Measurements from ENCODE around the gene CRB2. TPM values are rescaled to one million over a fixed set of nuclear protein-coding genes. Genes with fewer than 3 reads are reported as not detected.

The CRB2 gene
- total RNA-seq, 2 experiments from 2014 or later = not detected

GRCh38 chr9:123365881-123366528 lies 10.0 kb downstream of the CRB2 start:
- Mint-ChIP-seq H3K4me3 (no peak overlapping the region), H3K4me1 (ENCODE audit: low read depth) (no peaks in the 10 kb centered on the region), H3K27ac (no peak overlapping the region), H3K36me3 (ENCODE audit: low read depth) (no peaks in the 10 kb centered on the region), H3K9me3 (no peaks in the 10 kb centered on the region), H3K27me3 (peaks cover 28% of the 10 kb centered on the region)
- H3K4me3 ChIP-seq (ENCODE audit: low read length) = no peak overlapping the region
- H3K27me3 ChIP-seq (ENCODE audit: control insufficient read depth in 1 of 2, insufficient read depth in 2 of 2, low read length in 2 of 2) = peaks cover 0 to 3% of the 10 kb centered on the region in 2 experiments
- ChIA-PET POLR2A (no interaction called here), CTCF (interaction anchor here (0.6 kb wide), 1 partner anchor 11 kb away, joined by 3 read pairs; no protein-coding TSS in a partner anchor)
- ATAC-seq (ENCODE audit: poor library complexity) (no peak), DNase-seq (no peak)
- intact Hi-C loops (cut with DNase I, micrococcal nuclease) = no loop called here
- H3K4me1 ChIP-seq (ENCODE audit: insufficient read depth, low read length) = no peaks in the 10 kb centered on the region
- H3K27ac ChIP-seq (ENCODE audit: low read depth in 1 of 2, low read length in 2 of 2) = no peak overlapping the region
- H3K36me3 ChIP-seq (ENCODE audit: insufficient read depth, low read length) = no peaks in the 10 kb centered on the region
- no peaks in the 10 kb centered on the region for H3K9me3 ChIP-seq (ENCODE audit: control insufficient read depth in 1 of 2, insufficient read depth in 1 of 2, low read length in 2 of 2)
- no peak for TF ChIP-seq CTCF (IDR thresholded peaks at IDR 0.05)

GRCh38 chr9:123368023-123368422 lies 12.0 kb downstream of the CRB2 start:
- no peak for DNase-seq
- Mint-ChIP-seq H3K9me3 (no peaks in the 10 kb centered on the region), H3K4me1 (ENCODE audit: low read depth) (no peaks in the 10 kb centered on the region), H3K36me3 (ENCODE audit: low read depth) (no peaks in the 10 kb centered on the region), H3K27ac (no peak overlapping the region), H3K27me3 (peaks cover 43% of the 10 kb centered on the region), H3K4me3 (no peak overlapping the region)
- no peaks in the 10 kb centered on the region for H3K9me3 ChIP-seq (ENCODE audit: control insufficient read depth in 1 of 2, insufficient read depth in 1 of 2, low read length in 2 of 2)
- ChIA-PET POLR2A (interaction anchor here (0.6 kb wide), 1 partner anchor 591 kb away, joined by 3 read pairs; no protein-coding TSS in a partner anchor), CTCF (no interaction called here)
- ATAC-seq (ENCODE audit: poor library complexity) = no peak
- H3K27ac ChIP-seq (ENCODE audit: low read depth in 1 of 2, low read length in 2 of 2) = no peak overlapping the region
- no peak overlapping the region for H3K4me3 ChIP-seq (ENCODE audit: low read length)
- TF ChIP-seq CTCF (IDR thresholded peaks at IDR 0.05) = no peak
- intact Hi-C loops (cut with DNase I, micrococcal nuclease) = no loop called here
- H3K27me3 ChIP-seq (ENCODE audit: control insufficient read depth in 1 of 2, insufficient read depth in 2 of 2, low read length in 2 of 2) = peaks cover 14 to 18% of the 10 kb centered on the region in 2 experiments
- no peaks in the 10 kb centered on the region for H3K36me3 ChIP-seq (ENCODE audit: insufficient read depth, low read length)
- no peaks in the 10 kb centered on the region for H3K4me1 ChIP-seq (ENCODE audit: insufficient read depth, low read length)

GRCh38 chr9:123368536-123369153 lies 12.6 kb downstream of the CRB2 start:
- H3K4me1 ChIP-seq (ENCODE audit: insufficient read depth, low read length) = no peaks in the 10 kb centered on the region
- H3K27me3 ChIP-seq (ENCODE audit: control insufficient read depth in 1 of 2, insufficient read depth in 2 of 2, low read length in 2 of 2) = peaks cover 14 to 21% of the 10 kb centered on the region in 2 experiments
- POLR2A ChIA-PET = interaction anchor here (0.6 kb wide), 1 partner anchor 590 kb away, joined by 3 read pairs; no protein-coding TSS in a partner anchor
- no peak for TF ChIP-seq CTCF (IDR thresholded peaks at IDR 0.05)
- Mint-ChIP-seq H3K4me1 (ENCODE audit: low read depth) (no peaks in the 10 kb centered on the region), H3K4me3 (no peak overlapping the region), H3K27ac (no peak overlapping the region), H3K9me3 (no peaks in the 10 kb centered on the region), H3K27me3 (peaks cover 42% of the 10 kb centered on the region), H3K36me3 (ENCODE audit: low read depth) (no peaks in the 10 kb centered on the region)
- DNase-seq = no peak
- no peaks in the 10 kb centered on the region for H3K36me3 ChIP-seq (ENCODE audit: insufficient read depth, low read length)
- no peak overlapping the region for H3K27ac ChIP-seq (ENCODE audit: low read depth in 1 of 2, low read length in 2 of 2)
- CTCF ChIA-PET = no interaction called here
- intact Hi-C loops (cut with DNase I, micrococcal nuclease) = no loop called here
- ATAC-seq (ENCODE audit: poor library complexity) = no peak
- H3K4me3 ChIP-seq (ENCODE audit: low read length) = no peak overlapping the region
- no peaks in the 10 kb centered on the region for H3K9me3 ChIP-seq (ENCODE audit: control insufficient read depth in 1 of 2, insufficient read depth in 1 of 2, low read length in 2 of 2)
